H1 (cell line): Measurements from ENCODE around the gene PLA2G4D. TPM values are rescaled to one million over a fixed set of nuclear protein-coding genes. Genes with fewer than 3 reads are reported as not detected.

ENCODE experiments used
- CTCF ChIA-PET: fragments of 300-600 bp; sonication (Branson Sonifier 250); formaldehyde crosslinking; loops from one replicate; lab custom pipeline; 2021; ENCODE audit not compliant: partially characterized antibody; lab: Charles Lee
- POLR2A ChIA-PET: fragments of 300-600 bp; sonication (Branson Sonifier 250); formaldehyde crosslinking; loops from one replicate; lab custom pipeline; 2021; ENCODE audit warnings: inconsistent platforms; ENCODE audit not compliant: partially characterized antibody; lab: Charles Lee
- DNase-seq, 2 experiments: peaks; one replicate each; pipeline versions ENCODE4 v3.0.0 to v3.0.0-alpha.2; 2010 to 2022; ENCODE audit warnings: low spot score in 2 of 2, low read depth in 1 of 2, mixed read lengths in 1 of 2
- FAIRE-seq: peaks from 2 replicates; lab custom pipeline; 2011; peaks lifted over from hg19 to GRCh38; lab: Jason Lieb, UNC
- H2AFZ ChIP-seq: 2 replicates; pipeline ENCODE4 v1.8.1; 2012; ENCODE audit warnings: low read length, inconsistent platforms
- H2AK5ac ChIP-seq: 2 replicates; pipeline ENCODE4 v1.6.1; 2013; ENCODE audit warnings: low read depth, low read length
- H2BK120ac ChIP-seq: replicated peaks from 2 replicates; pipeline ENCODE3; 2013; ENCODE audit warnings: low read depth, low read length, inconsistent platforms
- H2BK12ac ChIP-seq: 2 replicates; pipeline ENCODE4 v1.6.1; 2013; ENCODE audit warnings: low read depth, low read length
- H2BK15ac ChIP-seq: 2 replicates; pipeline ENCODE4 v1.6.1; 2013; ENCODE audit warnings: low read length
- H2BK20ac ChIP-seq: 2 replicates; pipeline ENCODE4 v1.6.1; 2013; ENCODE audit warnings: low read length
- H2BK5ac ChIP-seq: 2 replicates; pipeline ENCODE4 v1.6.1; 2013; ENCODE audit warnings: low read depth, low read length
- H3K14ac ChIP-seq: 2 replicates; pipeline ENCODE4 v1.6.1; 2013; ENCODE audit warnings: inconsistent platforms; ENCODE audit not compliant: insufficient read length
- H3K18ac ChIP-seq: 2 replicates; pipeline ENCODE4 v1.6.1; 2013; ENCODE audit warnings: low read length; ENCODE audit errors: extremely low read depth
- H3K23ac ChIP-seq: 2 replicates; pipeline ENCODE4 v1.6.1; 2013; ENCODE audit warnings: inconsistent platforms; ENCODE audit not compliant: insufficient read length
- H3K23me2 ChIP-seq: 2 replicates; pipeline ENCODE4 v1.6.1; 2013; ENCODE audit warnings: low read depth, low read length
- H3K27ac ChIP-seq: 2 replicates; pipeline ENCODE4 v1.6.1; 2011; ENCODE audit warnings: low read depth, low read length, inconsistent platforms
- H3K27me3 ChIP-seq, 4 experiments: replicated peaks in 1 of 4; 1 replicate in 1 of 4; 2 replicates in 3 of 4; pipeline versions ENCODE4 v1.6.1 to v1.8.1; 2011 to 2013; ENCODE audit warnings: low read length in 3 of 4, mild to moderate bottlenecking in 3 of 4, inconsistent platforms in 2 of 4, mixed read lengths in 2 of 4, moderate library complexity in 1 of 4; ENCODE audit not compliant: control insufficient read depth in 3 of 4, insufficient read depth in 3 of 4; ENCODE audit errors: extremely low read depth in 1 of 4
- H3K36me3 ChIP-seq, 4 experiments: 2 replicates each; pipeline versions ENCODE4 v1.6.1 to v1.8.1; 2011 to 2013; ENCODE audit warnings: mild to moderate bottlenecking in 4 of 4, low read length in 3 of 4, moderate library complexity in 2 of 4, control low read depth in 1 of 4, inconsistent platforms in 1 of 4; ENCODE audit not compliant: insufficient read depth in 4 of 4, control insufficient read depth in 2 of 4
- H3K4ac ChIP-seq: replicated peaks from 2 replicates; pipeline ENCODE3; 2013; ENCODE audit warnings: low read length, low read depth, mixed read lengths, inconsistent platforms; ENCODE audit not compliant: insufficient read length
- H3K4me1 ChIP-seq, 4 experiments: replicated peaks in 1 of 4; 1 replicate in 1 of 4; 2 replicates in 3 of 4; pipeline versions ENCODE4 v1.6.1 to v1.8.1; 2011 to 2013; ENCODE audit warnings: low read length in 3 of 4, inconsistent platforms in 2 of 4, mixed read lengths in 1 of 4; ENCODE audit not compliant: insufficient read depth in 4 of 4, control insufficient read depth in 3 of 4
- H3K4me2 ChIP-seq, 2 experiments: 2 replicates each; pipeline versions ENCODE4 v1.6.1 to v1.8.1; 2011 to 2013; ENCODE audit warnings: low read depth in 2 of 2, low read length in 2 of 2, control low read depth in 1 of 2, inconsistent platforms in 1 of 2, mild to moderate bottlenecking in 1 of 2; ENCODE audit not compliant: insufficient read depth in 1 of 2
- H3K4me3 ChIP-seq, 4 experiments: fragments of 200-600, 300-600 bp in 1 of 4; sonication (generic), shearing (Covaris generic), sonication (Bioruptor Twin) in 1 of 4; 2 replicates each; pipeline versions ENCODE4 v1.5.1 to v1.8.1; 2011 to 2016; ENCODE audit warnings: low read length in 4 of 4, low read depth in 3 of 4, control low read depth in 2 of 4, inconsistent platforms in 2 of 4, mild to moderate bottlenecking in 2 of 4, mixed read lengths in 1 of 4, moderate library complexity in 1 of 4; ENCODE audit not compliant: insufficient read depth in 2 of 4; ENCODE audit errors: extremely low read depth in 1 of 4
- H3K56ac ChIP-seq: replicated peaks from 2 replicates; pipeline ENCODE3; 2013; ENCODE audit warnings: low read depth, mild to moderate bottlenecking, mixed read lengths, low read length, inconsistent platforms; ENCODE audit not compliant: insufficient read length
- H3K79me1 ChIP-seq: 2 replicates; pipeline ENCODE4 v1.6.1; 2013; ENCODE audit warnings: low read depth, low read length, control low read depth
- H3K79me2 ChIP-seq, 2 experiments: 2 replicates each; pipeline versions ENCODE4 v1.6.1 to v1.8.1; 2012 to 2013; ENCODE audit warnings: low read length in 2 of 2, mild to moderate bottlenecking in 2 of 2, inconsistent platforms in 1 of 2; ENCODE audit not compliant: insufficient read depth in 2 of 2, control insufficient read depth in 1 of 2
- H3K9ac ChIP-seq, 4 experiments: replicated peaks in 1 of 4; 1 replicate in 1 of 4; 2 replicates in 3 of 4; pipeline versions ENCODE4 v1.6.1 to v1.8.1; 2011 to 2013; ENCODE audit warnings: low read depth in 3 of 4, low read length in 3 of 4, control low read depth in 2 of 4, mild to moderate bottlenecking in 2 of 4, moderate library complexity in 2 of 4, inconsistent platforms in 1 of 4; ENCODE audit errors: extremely low read depth in 1 of 4
- H3K9me3 ChIP-seq, 2 experiments: 2 replicates each; pipeline versions ENCODE4 v1.6.1 to v1.8.1; 2012 to 2013; ENCODE audit warnings: mild to moderate bottlenecking in 2 of 2, moderate library complexity in 2 of 2, control low read depth in 1 of 2, inconsistent platforms in 1 of 2, low read depth in 1 of 2, low read length in 1 of 2, mixed read lengths in 1 of 2; ENCODE audit not compliant: insufficient read depth in 2 of 2
- H4K20me1 ChIP-seq, 2 experiments: replicated peaks in 1 of 2; 2 replicates each; pipeline versions ENCODE3 to v1.8.1; 2011 to 2013; ENCODE audit warnings: inconsistent platforms in 2 of 2, low read length in 2 of 2, mild to moderate bottlenecking in 1 of 2; ENCODE audit not compliant: insufficient read depth in 2 of 2, control insufficient read depth in 1 of 2
- H4K5ac ChIP-seq: 2 replicates; pipeline ENCODE4 v1.6.1; 2013; ENCODE audit warnings: low read length, low read depth, mixed read lengths, inconsistent platforms; ENCODE audit not compliant: insufficient read length
- H4K8ac ChIP-seq: 2 replicates; pipeline ENCODE4 v1.8.0; 2013; ENCODE audit warnings: mild to moderate bottlenecking, moderate library complexity, low read length, inconsistent platforms; ENCODE audit not compliant: insufficient read depth; ENCODE audit errors: extremely low read depth
- H4K91ac ChIP-seq: replicated peaks from 2 replicates; pipeline ENCODE3; 2013; ENCODE audit warnings: low read length, mixed read lengths, inconsistent platforms; ENCODE audit not compliant: insufficient read length
- BCL11A ChIP-seq, 2 experiments: IDR thresholded peaks; one replicate each; pipeline ENCODE4 v1.6.1; 2011; ENCODE audit warnings: low read depth in 2 of 2, low read length in 2 of 2, mild to moderate bottlenecking in 2 of 2
- CEBPB ChIP-seq: IDR thresholded peaks from 2 replicates; pipeline ENCODE4 v1.6.1; 2012; ENCODE audit warnings: low read depth, low read length
- CREB1 ChIP-seq: IDR thresholded peaks from 2 replicates; pipeline ENCODE4 v1.6.1; 2012; ENCODE audit warnings: inconsistent platforms
- CTBP2 ChIP-seq: IDR thresholded peaks from 2 replicates; pipeline ENCODE4 v1.7.0; 2011; ENCODE audit warnings: borderline replicate concordance, mild to moderate bottlenecking, moderate library complexity, mixed read lengths, low read length; ENCODE audit not compliant: insufficient read depth, insufficient read length
- GTF2F1 ChIP-seq: IDR thresholded peaks from 2 replicates; pipeline ENCODE4 v1.6.1; 2012; ENCODE audit warnings: low read depth, low read length, improper control_type of control experiment, borderline replicate concordance
- HDAC2 ChIP-seq, 2 experiments: fragments of 300-600 bp in 1 of 2; sonication (generic) in 1 of 2; IDR thresholded peaks; 2 replicates each; pipeline ENCODE4 v1.6.1; 2011 to 2012; ENCODE audit warnings: low read depth in 2 of 2, low read length in 2 of 2, mild to moderate bottlenecking in 2 of 2, moderate library complexity in 2 of 2, borderline replicate concordance in 1 of 2, inconsistent platforms in 1 of 2
- PHF8 ChIP-seq: fragments of 200-600 bp; sonication (generic); conservative IDR thresholded peaks from 2 replicates; pipeline ENCODE4 v1.7.1; 2012; ENCODE audit warnings: low read depth, mild to moderate bottlenecking, inconsistent platforms, low read length, moderate library complexity
- POLR2AphosphoS5 ChIP-seq: IDR thresholded peaks from 2 replicates; pipeline ENCODE4 v1.6.1; 2011; ENCODE audit warnings: low read depth, low read length
- RAD21 ChIP-seq, 2 experiments: IDR thresholded peaks in 1 of 2; conservative IDR thresholded peaks in 1 of 2; 2 replicates each; pipeline ENCODE4 v1.6.1; 2011; ENCODE audit warnings: low read depth in 2 of 2, low read length in 2 of 2, improper control_type of control experiment in 1 of 2, inconsistent platforms in 1 of 2, mild to moderate bottlenecking in 1 of 2, moderate library complexity in 1 of 2
- RNF2 ChIP-seq: fragments of 200-900, 300-1000 bp; sonication (generic); IDR thresholded peaks from 2 replicates; pipeline ENCODE4 v1.7.1; 2016; ENCODE audit warnings: borderline replicate concordance, low read depth, mild to moderate bottlenecking, antibody characterized with exemption, low read length; ENCODE audit not compliant: poor library complexity, severe bottlenecking; ENCODE audit errors: missing control alignments
- SIN3A ChIP-seq, 2 experiments: IDR thresholded peaks in 1 of 2; conservative IDR thresholded peaks in 1 of 2; 2 replicates each; pipeline ENCODE4 v1.6.1; 2011 to 2012; ENCODE audit warnings: low read length in 2 of 2, improper control_type of control experiment in 1 of 2, low read depth in 1 of 2, mild to moderate bottlenecking in 1 of 2
- SRF ChIP-seq: IDR thresholded peaks from 2 replicates; pipeline ENCODE4 v1.6.1; 2011; ENCODE audit warnings: mild to moderate bottlenecking, low read depth, low read length, moderate library complexity
- WGBS, 2 experiments: shearing (Covaris generic) in 1 of 2; methylation state at CpG; one replicate each; pipeline versions ENCODE4 v1.1.6 to v1.1.7; 2013 to 2015; ENCODE audit warnings: low lambda C conversion rate in 2 of 2, mixed read lengths in 2 of 2, inconsistent platforms in 1 of 2, low coverage in 1 of 2, missing lambda C conversion rate in 1 of 2; ENCODE audit not compliant: insufficient replicate concordance in 2 of 2, insufficient coverage in 1 of 2, insufficient read length in 1 of 2; ENCODE audit errors: extremely low coverage in 1 of 2, missing lambda C conversion rate in 1 of 2; 5-methylcytosine and 5-hydroxymethylcytosine counted together
- polyA plus RNA-seq, 7 experiments: library from polyadenylated mRNA; depleted of rRNA in 3 of 7; stranded (reverse) in 5 of 7; unstranded in 2 of 7; fragments of >200 nt in 5 of 7; fragments of 200-250 nt in 2 of 7; gene quantifications; 1 replicate in 5 of 7; 2 replicates in 1 of 7; 4 replicates in 1 of 7; pipeline versions ENCODE4 v1.2.1 to v1.2.3, GENCODE V29; 2011 to 2013; ENCODE audit warnings: missing spikeins in 2 of 7, mixed read lengths in 2 of 7
- total RNA-seq: library from RNA; stranded (reverse); fragmentation: NEBNext Ultra II Directional; extraction: Animal tissue kit (Norgen Biotek cat#: 25700); gene quantifications from 2 replicates; pipeline ENCODE4 v1.2.1, GENCODE V29; 2021

Gene PLA2G4D
- total and polyA plus RNA-seq, 2 of the 8 experiments (the other 6 are each of a cell fraction or from before 2014, with no cell fraction given): 0.07 to 0.18 TPM

DNA sequence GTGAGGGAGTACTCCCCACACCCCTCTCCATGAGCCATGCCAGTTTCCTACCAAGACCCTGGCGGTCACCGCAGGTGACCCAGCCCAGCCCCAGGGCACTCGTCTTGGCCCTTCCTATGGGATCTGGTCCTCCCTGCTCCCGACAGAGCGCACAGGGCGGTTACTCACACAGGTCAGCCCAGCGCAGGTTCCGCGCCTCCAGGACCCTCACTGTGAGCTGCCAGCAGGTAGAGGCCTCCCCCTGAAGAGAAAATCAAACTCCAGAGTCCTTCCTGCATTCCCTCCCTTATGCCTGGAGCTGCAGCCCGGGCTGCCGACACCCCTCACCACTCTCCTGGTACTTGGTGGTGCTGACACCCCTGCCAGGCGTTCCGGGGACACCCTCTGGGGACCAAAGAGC lies 6.9 kb downstream of the PLA2G4D start:
- ChIA-PET POLR2A (interaction anchor here (1.2 kb wide), 1 partner anchor 48 kb away, joined by 5 read pairs; no protein-coding TSS in a partner anchor), CTCF (interaction anchor here (1.3 to 14.0 kb wide), 4 partner anchors 21 to 100 kb away, joined by 4 to 425 read pairs (median 236); partner anchors contain the start of gene PLA2G4F)
- Histone ChIP-seq H3K56ac (no peak overlapping the region), H2BK20ac (no peak overlapping the region), H4K5ac (no peak overlapping the region), H2AFZ (no peak overlapping the region), H4K20me1 (no peaks in the 10 kb centered on the region), H4K8ac (no peak overlapping the region), H3K14ac (no peak overlapping the region), H3K9ac (no peak overlapping the region), H3K4ac (no peak overlapping the region), H4K91ac (no peak overlapping the region), H2AK5ac (no peak overlapping the region), H3K27ac (no peak overlapping the region), H2BK120ac (no peak overlapping the region), H3K27me3 (no peaks in the 10 kb centered on the region), H3K23me2 (no peaks in the 10 kb centered on the region; the same call in 1 of the 2 replicates), H3K4me1 (peaks cover 0 to 9% (median 3%) of the 10 kb centered on the region in 4 experiments; a peak in 4 of 7 replicates), H2BK15ac (peak overlapping the region; percentile 46; the same call in 1 of the 2 replicates), H3K23ac (no peak overlapping the region), H3K9me3 (no peaks in the 10 kb centered on the region), H2BK5ac (0 out of 2 replicates have a peak overlapping the region, but pooled peaks have one; percentile 24), H2BK12ac (no peak overlapping the region), H3K79me1 (no peaks in the 10 kb centered on the region), H3K4me2 (no peak overlapping the region), H3K18ac (no peak overlapping the region), H3K4me3 (no peak overlapping the region), H3K79me2 (no peaks in the 10 kb centered on the region), H3K36me3 (no peaks in the 10 kb centered on the region; a peak in 1 of 8 replicates)
- peak in 1 of 2 experiments; percentile 40 for DNase-seq
- FAIRE-seq: no peak
- WGBS, 2 experiments: 94% methylated on average over 13 of the region's 13 CpGs; no CpG with 5 or more reads in 1 of the 2 experiments
- TF ChIP-seq CEBPB: no peak
- TF ChIP-seq CTBP2: no peak
- no peak for TF ChIP-seq SRF
- no peak for TF ChIP-seq CREB1
- TF ChIP-seq SIN3A (conservative IDR thresholded peaks at IDR 0.05 in 1 of 2, IDR thresholded peaks at IDR 0.05 in 1 of 2; ENCODE audit: low read depth in 1 of 2, low read length in 2 of 2): no peak
- TF ChIP-seq POLR2AphosphoS5: no peak
- no peak for TF ChIP-seq HDAC2 (IDR thresholded peaks at IDR 0.05; ENCODE audit: borderline replicate concordance in 1 of 2, low read depth in 2 of 2, low read length in 2 of 2)
- no peak for TF ChIP-seq BCL11A (IDR thresholded peaks at IDR 0.05; ENCODE audit: low read depth in 2 of 2, low read length in 2 of 2)
- no peak for TF ChIP-seq RAD21 (IDR thresholded peaks at IDR 0.05 in 1 of 2, conservative IDR thresholded peaks at IDR 0.05 in 1 of 2; ENCODE audit: low read depth in 2 of 2, low read length in 2 of 2)
- TF ChIP-seq PHF8: no peak
- no peak for TF ChIP-seq GTF2F1
- TF ChIP-seq RNF2: no peak
